GM12865 (cell line): Measurements from ENCODE around the gene CDH15.
"Not testable (repeated sequence)": the region's sequence is repeated elsewhere in the genome, so short reads cannot be mapped to it uniquely, and the experiment has no call there.

Experiments used
- DNase-seq: peaks from one replicate; pipeline ENCODE4 v3.0.0; 2010; ENCODE audit warnings: low read depth
- H3K4me3 ChIP-seq: 2 replicates; pipeline ENCODE4 v1.5.1; 2011; ENCODE audit warnings: mild to moderate bottlenecking, low read depth, low read length, control low read depth
- CTCF ChIP-seq: IDR thresholded peaks from 2 replicates; pipeline ENCODE4 v1.5.1; 2011; ENCODE audit warnings: low read length, control low read depth, low read depth, inconsistent platforms; ENCODE audit not compliant: insufficient read depth; ENCODE audit errors: missing control alignments

The CDH15 gene

GRCh38 chr16:89161763-89162713, 9.5 kb upstream of the CDH15 start:
- TF ChIP-seq CTCF, result no peak
- no peak for DNase-seq
- no peak overlapping the region for H3K4me3 ChIP-seq

GRCh38 chr16:89163297-89163696, 8.3 kb upstream of the CDH15 start:
- H3K4me3 ChIP-seq, result no peak overlapping the region
- TF ChIP-seq CTCF, result no peak
- DNase-seq, result no peak

GRCh38 chr16:89164436-89164835, 7.1 kb upstream of the CDH15 start:
- no peak for TF ChIP-seq CTCF

GRCh38 chr16:89164847-89165680, 6.5 kb upstream of the CDH15 start:
- no peak for TF ChIP-seq CTCF
- DNase-seq, result no peak
- H3K4me3 ChIP-seq, result no peak overlapping the region

More at GRCh38 chr16:89164436-89164835, 7.1 kb upstream of the CDH15 start:
- no peak overlapping the region for H3K4me3 ChIP-seq
- DNase-seq, result no peak

- H3K4me3 ChIP-seq, result not testable (repeated sequence)
Measured at GRCh38 chr16:89165681-89165979, 5.9 kb upstream of the CDH15 start.

GRCh38 chr16:89166696-89167424, 4.7 kb upstream of the CDH15 start:
- no peak for TF ChIP-seq CTCF
- H3K4me3 ChIP-seq, result no peak overlapping the region
- DNase-seq, result no peak

More at GRCh38 chr16:89165681-89165979, 5.9 kb upstream of the CDH15 start:
- not testable (repeated sequence) for DNase-seq

GRCh38 chr16:89167425-89167941, 4.1 kb upstream of the CDH15 start:
- no peak overlapping the region for H3K4me3 ChIP-seq
- peak; percentile 82 for DNase-seq
- TF ChIP-seq CTCF, result peak; percentile 91
